ENCODE data around the gene ADAM11.
A peak's percentile ranks its signal among the peaks of the same experiment; 100 is the strongest.

ADAM11 gene

GRCh38 chr17:44775838-44776621 lies 17.2 kb downstream of the ADAM11 start:
- DNase-seq, result no peak

DNA sequence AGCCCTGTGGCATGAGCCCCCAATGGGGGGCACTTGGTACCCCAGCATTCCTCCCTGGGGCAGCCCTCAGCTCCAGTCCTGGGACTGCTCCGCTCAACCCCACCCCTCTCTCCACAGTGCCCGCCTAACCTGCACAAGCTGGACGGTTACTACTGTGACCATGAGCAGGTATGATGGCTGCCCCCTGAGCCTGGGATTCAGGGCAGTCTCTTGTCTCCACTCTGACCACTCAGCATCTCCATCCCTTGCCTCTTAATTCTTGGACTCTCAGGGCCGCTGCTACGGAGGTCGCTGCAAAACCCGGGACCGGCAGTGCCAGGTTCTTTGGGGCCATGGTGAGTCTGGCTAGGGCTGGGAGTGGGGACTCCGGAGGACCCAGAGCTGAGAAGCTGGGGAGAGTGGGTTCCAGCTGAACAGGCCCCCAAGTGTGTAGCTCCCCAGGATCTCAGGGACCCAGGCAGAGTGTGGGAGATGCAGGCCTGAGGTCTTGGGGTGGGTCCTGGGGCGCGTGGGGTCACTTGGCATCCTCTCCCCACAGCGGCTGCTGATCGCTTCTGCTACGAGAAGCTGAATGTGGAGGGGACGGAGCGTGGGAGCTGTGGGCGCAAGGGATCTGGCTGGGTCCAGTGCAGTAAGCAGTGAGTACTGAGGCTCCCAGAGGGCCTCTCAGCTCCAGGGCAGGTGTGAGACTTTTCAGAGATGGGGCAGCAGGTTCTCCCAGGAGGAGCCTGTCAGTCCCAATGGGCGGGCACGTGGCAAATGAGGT lies 18.0 kb downstream of the ADAM11 start:
- no peak for DNase-seq

DNA sequence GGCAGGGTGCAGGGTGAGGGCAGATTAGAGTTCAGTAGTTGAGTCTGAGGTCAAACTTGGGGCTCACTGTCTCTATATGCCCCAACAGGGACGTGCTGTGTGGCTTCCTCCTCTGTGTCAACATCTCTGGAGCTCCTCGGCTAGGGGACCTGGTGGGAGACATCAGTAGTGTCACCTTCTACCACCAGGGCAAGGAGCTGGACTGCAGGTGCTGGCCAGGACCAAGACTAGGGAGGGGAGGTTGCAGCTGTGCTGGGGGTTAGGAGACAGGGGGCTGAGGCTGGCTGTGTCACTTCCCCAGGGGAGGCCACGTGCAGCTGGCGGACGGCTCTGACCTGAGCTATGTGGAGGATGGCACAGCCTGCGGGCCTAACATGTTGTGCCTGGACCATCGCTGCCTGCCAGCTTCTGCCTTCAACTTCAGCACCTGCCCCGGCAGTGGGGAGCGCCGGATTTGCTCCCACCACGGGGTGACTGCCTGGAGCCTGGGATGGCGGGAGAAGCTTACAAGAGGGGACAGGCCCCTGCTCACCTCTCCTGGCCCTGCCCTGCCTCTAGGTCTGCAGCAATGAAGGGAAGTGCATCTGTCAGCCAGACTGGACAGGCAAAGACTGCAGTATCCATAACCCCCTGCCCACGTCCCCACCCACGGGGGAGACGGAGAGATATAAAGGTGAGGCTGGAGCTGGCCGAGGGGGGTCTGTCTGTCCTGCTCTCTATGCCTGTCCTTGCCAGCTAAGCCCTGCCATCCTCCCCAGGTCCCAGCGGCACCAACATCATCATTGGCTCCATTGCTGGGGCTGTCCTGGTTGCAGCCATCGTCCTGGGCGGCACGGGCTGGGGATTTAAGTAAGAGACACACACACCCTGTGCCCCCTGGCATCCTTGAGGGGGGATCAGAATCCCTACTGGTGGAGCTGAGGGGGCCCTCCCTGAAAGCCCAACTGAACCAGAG lies 18.9 kb downstream of the ADAM11 start:
- no peak for DNase-seq

GRCh38 chr17:44778656-44779210 lies 19.9 kb downstream of the ADAM11 start:
- DNase-seq, result no peak

- peak; percentile 79 for DNase-seq
Observed at GRCh38 chr17:44779211-44780025, 20.6 kb downstream of the ADAM11 start.

DNA sequence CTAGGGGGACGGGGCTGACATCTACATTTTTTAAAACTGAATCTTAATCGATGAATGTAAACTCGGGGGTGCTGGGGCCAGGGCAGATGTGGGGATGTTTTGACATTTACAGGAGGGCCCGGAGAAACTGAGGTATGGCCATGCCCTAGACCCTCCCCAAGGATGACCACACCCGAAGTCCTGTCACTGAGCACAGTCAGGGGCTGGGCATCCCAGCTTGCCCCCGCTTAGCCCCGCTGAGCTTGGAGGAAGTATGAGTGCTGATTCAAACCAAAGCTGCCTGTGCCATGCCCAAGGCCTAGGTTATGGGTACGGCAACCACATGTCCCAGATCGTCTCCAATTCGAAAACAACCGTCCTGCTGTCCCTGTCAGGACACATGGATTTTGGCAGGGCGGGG lies 21.4 kb downstream of the ADAM11 start:
- no peak for DNase-seq

- no peak for DNase-seq
Observed at GRCh38 chr17:44780845-44781480, 22.2 kb downstream of the ADAM11 start.

GRCh38 chr17:44781551-44782325 lies 22.9 kb downstream of the ADAM11 start:
- DNase-seq, result no peak

GRCh38 chr17:44782326-44782850 lies 23.6 kb downstream of the ADAM11 start:
- DNase-seq, result no peak

GRCh38 chr17:44785921-44786320 lies 27.1 kb downstream of the ADAM11 start:
- DNase-seq, result no peak

DNA sequence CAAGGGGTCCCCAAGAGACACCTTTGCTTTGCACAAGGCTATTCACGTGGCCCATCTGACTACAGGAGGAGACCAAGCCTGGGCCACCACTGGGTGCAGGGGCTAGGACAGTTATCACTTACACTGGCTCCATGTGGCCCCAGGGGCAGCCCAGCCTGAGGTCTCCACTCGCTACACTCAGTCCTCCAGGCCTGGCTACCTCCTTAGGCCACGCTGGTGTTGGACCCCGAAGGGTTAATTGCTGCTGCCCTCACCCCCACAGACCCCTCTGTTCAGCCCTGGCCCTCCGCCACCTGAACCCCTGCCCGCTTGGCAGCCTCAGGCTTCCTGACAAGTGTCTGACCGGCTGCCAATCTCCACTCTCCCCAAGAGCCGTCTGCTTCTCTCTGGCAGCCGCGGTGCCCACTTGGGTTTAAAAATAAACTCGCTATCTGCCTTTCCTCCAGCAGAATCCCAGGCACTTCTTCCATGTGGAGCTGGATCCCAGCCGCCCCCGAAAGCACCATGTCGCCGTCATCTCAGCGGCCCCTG lies 27.8 kb downstream of the ADAM11 start:
- peak; percentile 62 for DNase-seq

DNA sequence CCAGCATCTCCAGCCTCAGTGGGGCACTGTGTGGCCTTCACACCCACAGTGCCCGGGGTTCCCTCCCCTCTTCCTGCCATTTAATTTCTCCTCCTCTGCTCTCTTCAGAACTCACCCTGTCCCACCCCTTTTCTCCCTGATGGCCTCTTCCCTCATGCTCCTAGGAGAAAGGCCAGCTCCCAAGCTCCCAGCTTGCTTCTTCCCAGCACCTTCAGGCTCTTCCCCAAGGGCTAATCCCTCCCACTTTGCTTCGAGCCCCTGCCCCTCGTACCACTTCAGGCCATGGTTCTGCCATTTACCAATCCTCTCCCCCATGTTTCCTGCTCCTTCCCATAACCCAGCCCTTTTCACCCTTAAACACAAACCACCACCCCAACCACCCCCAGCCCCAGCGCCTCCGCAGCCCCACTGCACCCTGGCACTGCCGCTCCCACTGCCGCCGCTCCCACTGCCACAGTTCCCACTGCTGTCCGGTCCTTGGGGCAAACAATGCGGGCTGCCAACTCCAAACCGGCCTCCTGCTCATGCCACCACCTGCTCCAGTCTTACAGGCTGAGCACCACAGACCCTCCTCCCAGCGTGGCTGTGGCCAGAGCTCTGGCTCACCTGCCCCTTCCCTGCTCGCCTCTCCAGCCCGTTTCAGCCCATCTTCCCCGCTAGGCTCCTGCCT lies 28.6 kb downstream of the ADAM11 start:
- no peak for DNase-seq

DNA sequence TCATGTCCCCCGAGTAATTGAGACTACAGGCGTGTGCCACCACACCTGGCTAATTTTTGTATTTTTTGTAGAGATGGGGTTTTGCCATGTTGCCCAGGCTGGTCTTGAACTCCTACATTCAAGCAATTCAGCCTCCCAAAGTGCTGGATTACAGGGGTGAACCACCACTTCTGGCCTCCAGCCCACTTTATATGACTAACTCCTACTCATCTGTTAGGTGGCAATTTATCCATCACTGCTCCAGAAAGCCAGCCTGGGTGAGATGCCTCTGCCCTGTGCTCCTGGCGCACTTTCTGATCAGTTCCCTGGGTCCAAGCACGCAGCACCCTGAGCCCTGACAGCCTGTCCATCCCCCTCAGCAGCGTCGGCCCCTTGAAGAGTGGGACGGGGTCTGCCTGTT lies 29.4 kb downstream of the ADAM11 start:
- no peak for DNase-seq

DNA sequence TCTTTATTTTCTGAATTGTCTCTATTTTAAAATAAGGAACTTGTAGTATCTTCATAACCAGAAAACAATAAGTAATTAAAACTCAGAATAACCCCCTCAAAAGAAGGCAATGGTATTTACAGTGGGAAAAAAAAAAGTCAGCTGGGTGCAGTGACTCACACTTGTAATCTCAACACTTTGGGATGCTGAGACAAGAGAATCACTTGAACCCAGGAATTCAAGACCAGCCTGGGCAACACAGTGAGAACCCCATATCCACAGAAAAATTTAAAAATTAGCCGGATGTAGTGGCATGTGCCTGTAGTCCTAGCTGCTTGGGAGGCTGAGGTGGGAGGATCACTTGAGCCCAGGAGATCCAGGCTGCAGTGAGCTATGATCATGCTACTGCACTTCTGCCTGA lies 33.5 kb downstream of the ADAM11 start:
- no peak for DNase-seq

- DNase-seq, result no peak
Observed at GRCh38 chr17:44793885-44794842, 35.4 kb downstream of the ADAM11 start.

DNA sequence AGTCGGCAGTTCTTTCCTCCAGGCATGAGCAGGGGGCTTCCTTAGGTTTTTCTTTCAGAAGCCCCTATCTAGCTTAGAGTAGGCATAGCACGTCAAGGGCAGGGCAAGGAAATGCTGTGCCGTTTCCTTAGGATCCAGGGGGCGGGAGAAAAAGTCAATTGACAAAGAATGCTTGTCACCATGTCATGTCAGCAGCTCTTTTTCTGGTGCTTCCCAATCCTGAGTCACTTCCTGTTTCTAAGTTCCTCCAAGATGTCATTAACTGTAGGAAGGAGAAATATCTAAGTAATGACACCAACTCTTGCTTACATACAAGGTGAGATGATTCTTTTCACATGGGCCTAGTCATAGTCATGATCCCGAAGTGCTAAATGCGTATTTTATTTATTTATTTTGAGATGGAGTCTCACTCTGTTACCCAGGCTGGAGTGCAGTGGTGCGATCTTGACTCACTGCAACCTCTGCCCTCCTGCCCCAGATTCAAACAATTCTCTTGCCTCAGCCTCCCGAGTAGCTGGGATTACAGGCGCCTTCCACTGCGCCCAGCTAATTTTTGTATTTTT lies 36.1 kb downstream of the ADAM11 start:
- DNase-seq, result no peak

DNA sequence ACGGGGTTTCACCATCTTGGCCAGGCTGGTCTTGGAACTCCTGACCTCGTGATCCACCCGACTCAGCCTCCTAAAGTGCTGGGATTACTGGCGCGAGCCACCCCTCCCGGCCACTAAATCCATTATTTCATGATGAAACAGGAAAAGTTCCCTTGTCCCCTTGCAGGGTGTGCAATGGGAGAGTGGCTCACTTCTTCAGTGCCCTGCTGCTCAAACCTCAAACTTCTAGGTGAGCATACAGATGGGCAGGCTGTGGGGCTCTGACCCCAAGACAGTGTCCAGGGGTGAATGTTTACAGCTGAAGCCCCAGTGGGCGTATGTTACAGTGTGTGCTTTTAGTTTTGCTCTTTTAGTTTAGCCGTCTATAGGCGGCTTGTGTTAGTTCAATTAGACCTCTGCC lies 36.6 kb downstream of the ADAM11 start:
- DNase-seq, result no peak

GRCh38 chr17:44795928-44796327 lies 37.1 kb downstream of the ADAM11 start:
- no peak for DNase-seq
